Peyer's patch (tissue), 4 donors: Measurements from ENCODE around the gene PATZ1.

Experiments used
- POLR2A ChIP-seq, 2 donors: fragments of 450-650 bp; IDR thresholded peaks; one replicate each; pipeline ENCODE4 v1.5.1; 2017; ENCODE audit warnings: antibody characterized with exemption in 2 of 2, mild to moderate bottlenecking in 2 of 2, moderate library complexity in 2 of 2
- TF ChIP-seq, protein P1 (sequence below), 6 experiments: fragments of 450-650 bp in 4 of 6; fragments of 200-600 bp in 2 of 6; sonication (generic) in 1 of 6; IDR thresholded peaks; one replicate each; pipeline ENCODE4 v1.5.1; 2017 to 2019; ENCODE audit warnings: antibody characterized with exemption in 6 of 6, mild to moderate bottlenecking in 3 of 6, moderate library complexity in 1 of 6

GRCh38 chr22:31337178-31337577 lies 9.0 kb downstream of the PATZ1 start:
- TF ChIP-seq, protein P1, sequence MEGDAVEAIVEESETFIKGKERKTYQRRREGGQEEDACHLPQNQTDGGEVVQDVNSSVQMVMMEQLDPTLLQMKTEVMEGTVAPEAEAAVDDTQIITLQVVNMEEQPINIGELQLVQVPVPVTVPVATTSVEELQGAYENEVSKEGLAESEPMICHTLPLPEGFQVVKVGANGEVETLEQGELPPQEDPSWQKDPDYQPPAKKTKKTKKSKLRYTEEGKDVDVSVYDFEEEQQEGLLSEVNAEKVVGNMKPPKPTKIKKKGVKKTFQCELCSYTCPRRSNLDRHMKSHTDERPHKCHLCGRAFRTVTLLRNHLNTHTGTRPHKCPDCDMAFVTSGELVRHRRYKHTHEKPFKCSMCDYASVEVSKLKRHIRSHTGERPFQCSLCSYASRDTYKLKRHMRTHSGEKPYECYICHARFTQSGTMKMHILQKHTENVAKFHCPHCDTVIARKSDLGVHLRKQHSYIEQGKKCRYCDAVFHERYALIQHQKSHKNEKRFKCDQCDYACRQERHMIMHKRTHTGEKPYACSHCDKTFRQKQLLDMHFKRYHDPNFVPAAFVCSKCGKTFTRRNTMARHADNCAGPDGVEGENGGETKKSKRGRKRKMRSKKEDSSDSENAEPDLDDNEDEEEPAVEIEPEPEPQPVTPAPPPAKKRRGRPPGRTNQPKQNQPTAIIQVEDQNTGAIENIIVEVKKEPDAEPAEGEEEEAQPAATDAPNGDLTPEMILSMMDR (IDR thresholded peaks at IDR 0.05) = no peak
- no peak for TF ChIP-seq POLR2A (IDR thresholded peaks at IDR 0.05)
